ENCODE results near the gene CBX6.
"Not testable (repeated sequence)": the region's sequence is repeated elsewhere in the genome, so short reads cannot be mapped to it uniquely, and the experiment has no call there.

The CBX6 gene

DNA sequence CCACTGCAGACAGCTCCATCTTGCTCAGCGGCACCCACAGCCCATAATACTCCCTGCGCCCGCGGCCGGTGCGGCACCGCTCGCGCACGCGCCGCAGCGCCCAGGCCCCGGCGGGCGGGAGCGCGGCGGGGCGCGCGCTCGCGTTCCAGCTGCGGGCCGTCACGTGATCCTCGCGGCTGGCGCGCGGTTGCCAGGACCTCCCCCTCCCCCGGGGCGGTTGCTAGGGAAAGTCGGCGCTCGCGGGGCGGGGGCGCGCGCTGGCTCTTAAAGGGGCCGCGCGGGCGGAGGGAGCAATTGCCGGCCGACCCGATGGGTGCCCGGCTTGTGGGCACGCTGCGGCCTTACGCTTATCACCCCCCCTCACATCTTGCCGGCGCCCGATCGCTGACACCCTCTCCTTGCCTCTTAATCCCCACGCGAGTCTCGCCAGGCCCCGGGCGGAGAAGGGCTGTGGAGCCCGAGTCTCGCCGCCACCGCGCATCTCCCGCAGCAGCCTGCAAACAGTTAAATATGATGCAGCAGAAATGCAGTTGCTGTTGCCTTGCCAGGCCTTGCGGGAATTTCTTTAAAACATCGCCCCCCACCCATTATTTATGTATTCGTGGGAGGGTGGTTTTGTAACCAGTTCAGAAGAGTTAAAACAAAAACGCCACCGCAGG, at the start of gene CBX6:
CBX6 (minus strand) TSS at position 45 of the 659 bp plus-strand sequence; CDS start at position 19, 26 bp downstream.
- peak; percentile 96 for DNase-seq

DNA sequence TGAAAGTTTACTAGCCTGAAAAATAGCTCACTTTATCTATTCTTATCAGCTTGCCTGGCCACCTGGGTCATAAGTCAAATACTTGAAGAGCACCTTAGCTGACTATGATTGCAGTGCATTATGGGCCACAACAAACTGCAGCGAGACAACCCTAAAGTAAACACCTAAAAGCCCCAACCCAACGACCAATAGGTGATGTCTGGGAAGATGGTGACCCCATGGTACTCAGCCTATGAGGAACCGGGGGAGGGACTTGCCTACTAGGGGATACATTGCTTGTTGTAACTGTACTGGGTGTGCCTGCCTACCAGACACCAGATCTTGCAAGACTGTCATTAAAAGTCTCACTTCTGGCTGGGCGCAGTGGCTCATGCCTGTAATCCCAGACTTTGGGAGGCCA, 49.8 kb upstream of the CBX6 start:
- DNase-seq = peak; percentile 30

DNA sequence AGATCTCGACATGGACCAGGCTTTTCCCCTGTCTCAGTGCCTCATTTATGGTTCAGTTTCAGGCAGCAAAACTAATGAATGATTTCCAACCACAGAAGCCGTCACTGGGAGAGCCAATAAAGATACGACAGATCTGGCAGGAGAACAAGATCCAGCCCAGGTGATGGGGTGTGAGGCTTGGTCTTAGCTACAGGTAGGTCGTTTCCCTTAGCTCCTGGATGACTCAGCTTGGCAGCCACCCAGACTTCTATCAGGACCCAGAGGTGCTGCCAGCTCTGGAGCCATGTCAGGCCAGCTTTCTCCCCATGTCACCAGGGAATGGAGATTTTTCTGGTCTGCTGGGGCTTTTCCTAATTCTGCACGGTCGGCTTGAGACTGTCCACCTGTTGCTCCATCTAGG, 49.1 kb upstream of the CBX6 start:
- peak; percentile 62 for DNase-seq

DNA sequence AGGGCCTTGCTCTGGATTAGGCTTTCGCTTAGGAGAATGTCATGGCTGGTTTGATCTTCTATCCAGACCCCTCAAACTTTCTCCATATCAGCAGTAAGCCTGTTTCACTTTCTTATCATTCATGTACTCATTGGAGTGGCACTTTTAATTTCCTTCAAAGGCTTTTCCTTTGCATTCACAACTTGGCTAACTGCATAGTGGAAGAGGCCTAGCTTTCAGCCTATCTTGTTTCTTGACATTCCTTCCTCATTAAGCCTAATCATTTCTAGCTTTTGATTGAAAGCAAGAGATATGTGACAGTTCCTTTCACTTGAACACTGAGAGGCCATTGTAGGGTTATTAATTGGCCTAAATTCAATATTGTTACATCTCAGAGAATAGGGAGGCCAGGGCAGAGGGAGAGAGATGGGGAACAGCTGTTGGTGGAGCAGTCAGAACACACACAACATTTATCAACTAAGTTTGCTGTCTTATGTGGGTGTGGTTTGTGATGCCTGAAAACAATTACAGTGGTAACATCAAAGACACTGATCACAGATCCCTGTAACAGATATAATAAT, 47.7 kb upstream of the CBX6 start:
- no peak for DNase-seq

DNA sequence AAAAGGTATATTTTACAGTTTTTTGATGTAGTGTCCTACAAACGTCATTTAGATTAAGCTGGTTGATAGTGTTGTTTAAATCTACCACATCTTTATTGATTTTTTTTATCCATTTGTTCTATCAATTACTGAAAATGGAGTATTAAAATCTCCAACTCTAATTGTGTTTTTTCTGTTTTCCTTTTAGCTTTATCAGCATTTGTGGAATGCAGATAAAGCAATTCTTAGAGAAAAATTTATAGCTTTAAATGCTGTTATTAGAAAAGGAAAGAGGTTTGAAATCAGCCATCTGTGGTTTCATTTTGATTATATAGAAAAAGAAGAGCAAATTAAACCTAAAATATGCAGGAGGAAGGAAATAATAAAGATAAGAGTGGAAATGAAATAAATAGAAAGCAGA, 39.4 kb upstream of the CBX6 start:
- no peak for DNase-seq

DNA sequence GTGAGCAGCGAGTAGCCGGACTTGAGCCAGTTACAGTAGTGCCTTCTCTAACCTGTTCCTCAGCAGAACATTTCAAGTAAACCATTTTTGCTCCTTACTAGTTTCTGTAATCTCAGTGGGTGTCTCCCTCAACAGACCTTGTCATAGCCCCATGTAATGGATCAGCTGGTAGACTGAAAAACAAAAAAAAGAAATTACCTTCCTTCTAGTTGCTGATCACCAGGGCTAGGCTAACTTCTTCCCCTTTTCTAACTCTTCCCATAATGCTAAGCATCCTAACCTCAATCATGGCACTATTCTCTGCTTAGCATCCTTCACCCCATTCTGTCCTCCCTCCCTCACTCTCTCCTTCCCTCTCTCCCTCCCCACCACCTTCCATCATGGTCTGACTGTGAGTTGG, 35.8 kb upstream of the CBX6 start:
- no peak for DNase-seq

DNA sequence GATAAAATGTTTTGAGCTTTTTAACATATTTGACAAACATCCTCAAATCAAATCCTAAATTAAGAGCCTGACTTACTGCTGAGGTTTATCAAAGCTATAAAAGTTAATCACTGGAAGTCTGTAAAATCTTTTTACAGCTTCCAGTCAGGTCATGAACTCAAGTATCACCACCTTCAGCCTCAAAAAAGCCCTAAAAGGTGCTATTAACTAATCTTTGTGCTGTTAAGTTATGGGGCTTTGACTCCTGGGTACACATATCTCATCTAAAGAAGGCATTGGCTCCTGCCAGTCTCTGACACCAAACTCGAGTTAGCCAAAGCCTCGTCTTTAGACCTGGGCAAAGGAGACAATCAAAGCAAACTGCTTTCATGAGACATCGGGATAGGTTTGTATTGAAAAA, 34.0 kb upstream of the CBX6 start:
- no peak for DNase-seq

DNA sequence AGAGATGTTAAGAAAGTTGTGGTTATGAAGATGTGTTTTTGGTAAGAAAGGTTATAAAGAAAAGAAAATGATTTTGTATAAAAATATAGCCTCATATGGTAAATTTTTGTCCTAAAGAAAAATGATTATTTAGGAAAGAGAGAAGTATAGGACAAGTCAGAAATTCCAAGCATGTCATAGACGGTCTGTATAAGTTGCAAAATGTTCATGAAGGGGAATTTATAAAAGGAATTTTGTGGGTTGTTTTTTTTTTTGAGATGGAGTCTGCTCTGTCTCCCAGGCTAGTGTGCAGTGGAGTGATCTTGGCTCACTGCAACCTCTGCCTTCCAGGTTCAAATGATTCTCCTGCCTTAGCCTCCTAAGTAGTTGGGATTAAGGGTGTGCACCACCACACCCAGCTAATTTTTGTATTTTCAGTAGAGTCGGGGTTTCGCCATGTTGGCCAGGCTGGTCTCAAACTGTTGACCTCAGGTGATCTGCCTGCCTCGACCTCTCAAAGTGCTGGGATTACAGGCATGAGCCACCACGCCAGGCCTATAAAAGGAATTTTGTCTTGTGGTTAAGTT, 32.1 kb upstream of the CBX6 start:
- not testable (repeated sequence) for DNase-seq

DNA sequence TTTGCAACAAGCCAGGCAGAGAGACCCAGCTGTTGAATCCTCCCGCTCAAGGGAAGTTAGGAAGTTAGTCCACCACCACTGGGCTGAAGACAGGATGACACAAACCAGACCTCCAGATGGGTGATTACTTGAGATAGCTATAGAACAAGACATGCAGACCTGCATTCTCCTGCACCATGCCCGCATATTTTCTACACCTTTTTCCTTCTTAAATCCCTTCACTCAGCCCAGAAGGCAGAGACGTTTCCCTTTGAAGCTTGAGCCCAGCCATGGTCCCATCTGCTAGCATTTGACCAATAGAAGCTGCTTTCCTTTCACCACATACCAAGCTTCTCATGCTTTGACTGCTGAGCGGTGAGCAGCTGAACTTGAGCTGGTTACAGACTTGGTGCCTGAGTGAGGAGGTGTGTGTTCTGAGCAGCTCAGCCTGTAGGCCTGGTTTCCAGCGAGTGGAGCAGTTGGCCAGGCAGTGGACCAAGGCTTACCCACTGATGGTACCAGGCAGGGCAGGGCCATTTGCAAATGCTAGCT, 29.2 kb upstream of the CBX6 start:
- no peak for DNase-seq

DNA sequence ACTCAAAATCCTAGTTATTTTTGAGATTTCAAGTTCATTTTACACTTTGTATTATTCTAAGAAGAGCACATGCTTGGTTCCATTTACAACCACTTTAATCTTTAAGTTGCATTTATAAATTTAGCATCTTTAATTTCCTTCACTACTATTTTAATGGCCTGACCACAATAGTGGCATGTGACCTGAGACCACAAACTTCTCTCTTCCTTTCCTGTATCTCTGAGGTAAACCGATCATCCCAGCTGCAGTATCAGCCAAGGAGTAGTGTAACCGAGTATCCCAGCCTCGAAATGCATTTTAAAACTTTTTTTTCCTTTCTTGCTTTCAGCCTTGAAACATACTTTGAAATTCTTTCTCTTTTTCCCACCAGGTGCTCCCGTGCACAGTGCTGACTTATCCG, 28.7 kb upstream of the CBX6 start:
- peak; percentile 55 for DNase-seq

DNA sequence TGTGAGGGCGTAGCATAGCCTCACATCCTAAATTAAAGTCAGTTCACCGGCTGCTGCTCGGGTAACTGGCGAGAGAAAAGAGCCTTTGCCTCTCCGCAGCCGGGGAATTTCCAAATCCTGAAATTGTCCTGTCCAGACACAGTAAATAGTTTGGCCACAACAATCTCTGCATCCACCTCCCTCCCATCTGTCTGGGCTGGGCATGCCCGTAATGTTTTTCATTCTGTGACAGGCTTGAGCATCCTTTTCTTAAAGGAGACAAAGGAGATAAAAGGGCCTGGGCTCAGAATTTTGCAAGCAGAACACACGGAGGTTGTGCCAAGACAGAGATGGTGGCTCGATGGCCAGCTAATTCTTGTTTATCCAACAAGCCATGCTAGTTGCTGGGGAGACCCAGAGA, 19.2 kb upstream of the CBX6 start:
- no peak for DNase-seq

DNA sequence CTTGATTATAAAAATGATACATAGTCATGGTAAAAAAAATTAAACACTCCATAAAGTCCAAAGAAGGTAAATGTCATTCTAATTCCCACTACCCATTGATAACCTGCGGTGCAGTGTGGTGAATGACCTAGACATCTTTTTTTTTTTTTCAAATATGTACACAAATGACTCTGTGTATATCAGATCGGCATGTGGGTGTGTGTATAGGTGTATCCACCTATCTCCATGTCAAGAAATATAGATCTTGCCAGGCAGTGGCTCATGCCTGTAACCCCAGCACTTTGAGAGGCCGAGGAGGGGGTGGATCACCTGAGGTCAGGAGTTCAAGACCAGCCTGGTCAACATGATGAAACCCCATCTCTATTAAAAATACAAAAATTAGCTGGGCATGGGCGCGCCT, 18.4 kb upstream of the CBX6 start:
- DNase-seq = no peak

DNA sequence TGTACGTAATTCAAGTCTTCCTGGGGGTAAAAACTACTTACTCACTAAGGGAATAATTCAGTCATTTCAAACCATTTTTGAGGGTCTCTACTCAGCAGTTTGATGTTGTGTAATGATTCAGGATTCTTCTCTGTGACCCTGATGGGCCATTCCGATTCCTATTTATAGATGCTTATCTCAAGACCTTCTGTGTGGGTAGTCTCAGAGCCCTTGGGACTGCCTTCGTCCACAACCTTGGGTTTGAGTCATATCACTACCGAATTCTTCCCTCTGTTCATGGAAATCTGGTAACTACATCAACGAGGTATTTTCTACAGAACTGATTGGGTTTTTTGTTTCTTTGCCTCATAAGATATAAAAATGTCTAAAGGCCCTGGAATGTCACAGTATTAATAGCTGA, 14.3 kb upstream of the CBX6 start:
- no peak for DNase-seq

DNA sequence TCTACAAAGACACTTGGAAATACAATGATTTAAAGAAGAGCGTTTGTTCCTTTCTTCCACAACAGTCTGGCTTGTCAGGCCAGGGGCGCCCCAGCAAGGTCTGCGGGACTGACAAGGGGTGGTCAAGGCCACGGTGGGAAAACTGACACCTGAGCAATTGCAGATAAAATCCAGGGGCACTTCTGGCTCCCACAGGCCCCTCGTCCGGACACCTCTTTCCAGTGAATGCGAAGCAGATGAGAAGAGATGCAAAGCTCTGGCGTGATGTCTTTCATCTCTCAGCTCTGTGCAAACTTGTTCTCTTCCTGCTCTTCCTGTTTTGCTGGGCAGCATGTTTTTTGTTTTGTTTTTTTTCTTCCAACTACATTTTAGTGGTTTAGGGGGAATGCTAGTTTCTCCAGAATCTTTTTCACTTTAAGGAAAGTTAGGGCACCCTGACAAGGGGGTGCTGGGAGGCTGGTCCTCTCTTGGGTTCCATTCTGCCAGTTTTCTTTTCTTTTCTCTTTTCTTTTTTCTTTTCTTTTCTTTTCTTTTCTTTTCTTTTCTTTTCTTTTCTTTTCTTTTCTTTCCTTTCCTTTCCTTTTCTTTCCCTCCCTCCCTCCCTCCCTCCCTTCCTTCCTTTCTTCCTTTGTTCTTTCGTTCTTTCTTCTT, 11.1 kb upstream of the CBX6 start:
- no peak for DNase-seq

DNA sequence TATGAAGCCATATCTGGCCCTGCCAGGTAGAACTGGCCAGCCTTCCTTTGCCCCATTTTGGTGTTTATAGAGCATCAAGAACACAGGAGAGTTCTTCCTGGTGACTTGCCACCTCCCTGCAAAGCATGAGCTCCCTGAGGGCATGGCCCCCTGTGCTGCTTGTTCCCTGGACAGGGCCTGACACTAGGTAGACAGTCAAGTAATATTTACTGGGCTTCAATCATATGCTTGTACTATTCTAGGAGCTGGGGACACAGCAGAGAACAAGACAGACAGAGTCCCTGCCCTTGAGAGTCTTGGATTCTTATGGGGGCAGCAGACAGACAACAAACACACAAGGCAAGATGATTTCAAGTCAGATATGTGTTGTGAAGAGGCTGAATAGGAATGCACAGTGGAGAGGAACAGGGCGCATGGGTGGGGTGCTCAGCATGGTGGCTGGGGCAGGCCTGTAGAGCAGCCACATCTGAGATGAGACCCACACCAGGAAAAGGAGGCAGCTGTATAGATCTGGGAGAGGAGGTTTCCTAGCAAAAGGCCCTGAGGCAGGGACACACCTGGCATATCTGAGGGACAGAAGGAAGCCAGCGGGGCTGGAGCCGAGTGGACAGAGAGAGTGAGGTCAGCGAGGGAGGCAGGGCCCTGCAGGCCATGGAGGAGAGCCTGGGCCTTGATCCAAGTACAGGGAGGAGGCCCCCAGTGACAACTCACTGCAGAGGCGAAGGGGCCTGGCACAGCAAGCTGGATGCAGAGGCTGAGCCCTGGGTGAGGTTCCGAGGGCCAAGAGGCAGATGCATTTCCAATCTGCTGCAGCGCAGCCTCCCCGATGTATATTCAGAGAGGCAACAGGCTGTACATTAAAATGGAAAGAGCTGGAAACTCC, 10.2 kb upstream of the CBX6 start:
- DNase-seq = no peak

DNA sequence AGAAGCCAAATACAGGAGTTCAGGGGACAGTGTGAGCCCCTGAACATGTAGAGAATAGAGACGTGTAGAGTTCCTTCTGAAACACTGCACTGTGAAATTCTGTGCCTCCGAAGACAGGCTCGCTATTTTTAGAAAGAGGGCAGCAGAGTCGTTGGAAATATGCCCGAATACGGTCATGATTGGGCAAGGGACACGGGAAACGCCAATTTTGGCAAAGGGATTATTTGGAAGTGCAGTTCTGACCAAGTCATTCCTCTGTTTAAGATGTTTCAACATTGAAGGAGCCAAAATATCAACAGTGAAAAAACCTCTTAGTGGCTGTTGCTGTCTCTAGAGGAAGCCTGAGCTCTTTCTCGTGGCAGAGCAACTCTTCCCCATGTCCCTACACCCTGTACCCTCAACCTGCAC, 9.5 kb upstream of the CBX6 start:
- DNase-seq = no peak

DNA sequence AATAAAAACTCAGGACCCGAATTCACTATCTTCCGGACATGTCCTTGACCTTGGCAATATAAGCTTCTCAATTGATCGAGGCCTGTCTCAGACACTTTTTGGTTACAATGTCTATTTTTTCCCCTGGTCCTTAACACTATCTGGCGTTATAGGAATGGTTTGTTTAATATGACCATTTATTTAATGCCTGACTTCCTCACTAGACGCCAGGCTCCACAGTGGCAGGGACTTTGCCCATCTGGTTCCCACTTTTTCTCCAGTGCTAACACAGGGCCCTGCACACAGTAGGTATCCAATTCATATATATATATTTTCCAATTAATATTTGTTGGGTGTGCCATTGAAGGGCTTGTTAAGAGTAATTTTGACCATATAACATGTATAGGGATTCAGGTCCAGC, 7.9 kb upstream of the CBX6 start:
- no peak for DNase-seq

DNA sequence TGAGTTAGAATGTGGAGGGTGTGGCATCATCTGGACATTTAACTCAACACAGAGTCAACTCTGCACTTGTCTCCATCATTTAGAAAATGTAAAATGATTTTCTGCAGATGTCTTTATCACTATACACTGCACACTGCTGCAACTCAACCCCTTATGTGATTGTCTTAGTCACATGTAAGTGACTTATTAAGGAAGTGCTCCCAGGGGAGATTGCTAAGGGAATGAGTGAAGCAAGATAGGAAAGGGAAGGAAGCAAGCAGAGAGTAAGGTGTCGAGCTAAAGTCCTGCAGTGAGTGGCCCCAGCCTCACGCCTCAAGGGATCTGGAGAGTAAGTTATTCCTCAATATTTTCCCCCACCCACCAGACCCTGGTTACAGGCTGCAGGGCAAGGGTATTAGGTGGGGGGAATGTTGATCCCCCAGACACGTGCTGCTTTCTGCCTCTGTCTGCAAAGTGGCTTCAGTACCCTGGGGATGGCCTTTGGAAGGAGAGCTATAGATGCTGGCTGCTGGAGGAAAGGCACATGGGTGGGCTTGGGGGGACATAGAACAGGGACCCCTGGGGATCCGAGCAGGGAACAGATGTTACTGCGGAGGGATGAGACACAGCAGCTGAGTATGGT, 7.2 kb upstream of the CBX6 start:
- no peak for DNase-seq

DNA sequence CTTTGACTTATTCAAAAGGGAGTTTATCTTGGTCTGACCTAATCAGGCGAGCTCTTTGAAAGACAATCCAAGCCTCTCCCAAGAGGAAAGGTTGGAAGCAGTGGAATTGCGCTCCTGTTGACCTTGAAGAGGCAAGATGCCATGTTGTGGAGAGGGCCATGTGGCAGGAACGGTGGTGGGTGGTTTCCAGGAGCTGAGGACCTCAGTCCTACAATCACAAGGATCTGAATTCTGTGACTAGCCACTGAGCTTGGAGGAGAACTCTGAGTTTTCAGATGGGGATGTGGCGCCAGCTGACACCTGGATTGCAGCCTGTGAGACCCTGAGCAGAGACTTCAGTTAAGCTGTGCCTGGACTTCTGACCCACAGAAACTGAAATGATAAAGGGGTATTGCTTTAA, 6.0 kb upstream of the CBX6 start:
- DNase-seq = no peak

DNA sequence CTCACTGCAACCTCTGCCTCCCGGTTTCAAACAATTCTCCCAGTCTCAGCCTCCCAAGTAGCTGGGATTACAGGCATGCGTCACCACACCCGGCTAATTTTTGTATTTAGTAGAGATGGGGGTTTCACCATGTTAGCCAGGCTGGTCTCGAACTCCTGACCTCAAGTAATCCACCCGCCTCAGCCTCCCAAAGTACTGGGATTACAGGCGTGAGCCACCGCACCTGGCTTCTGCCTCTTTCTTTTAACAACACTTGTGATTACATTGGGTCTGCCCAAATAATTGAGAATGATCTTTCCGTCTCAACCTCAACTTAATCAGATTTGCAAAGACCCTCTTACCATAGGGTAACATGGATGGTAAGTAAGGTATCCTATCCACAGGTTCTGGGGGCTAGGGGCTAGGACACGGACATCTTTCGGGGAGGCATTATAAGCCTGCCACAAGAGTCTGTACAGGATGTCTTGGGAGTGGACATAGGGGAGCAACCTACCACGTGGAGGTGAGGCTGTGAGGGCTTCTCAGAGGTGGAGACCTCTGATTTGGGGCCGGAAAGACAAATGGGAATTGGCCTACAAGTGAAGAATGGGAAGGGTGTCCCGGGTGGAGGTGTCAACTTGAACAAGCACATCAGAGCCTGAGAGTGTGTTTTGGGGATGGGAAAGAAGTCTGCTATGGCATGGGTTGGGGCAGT, 2.7 kb upstream of the CBX6 start:
- no peak for DNase-seq

DNA sequence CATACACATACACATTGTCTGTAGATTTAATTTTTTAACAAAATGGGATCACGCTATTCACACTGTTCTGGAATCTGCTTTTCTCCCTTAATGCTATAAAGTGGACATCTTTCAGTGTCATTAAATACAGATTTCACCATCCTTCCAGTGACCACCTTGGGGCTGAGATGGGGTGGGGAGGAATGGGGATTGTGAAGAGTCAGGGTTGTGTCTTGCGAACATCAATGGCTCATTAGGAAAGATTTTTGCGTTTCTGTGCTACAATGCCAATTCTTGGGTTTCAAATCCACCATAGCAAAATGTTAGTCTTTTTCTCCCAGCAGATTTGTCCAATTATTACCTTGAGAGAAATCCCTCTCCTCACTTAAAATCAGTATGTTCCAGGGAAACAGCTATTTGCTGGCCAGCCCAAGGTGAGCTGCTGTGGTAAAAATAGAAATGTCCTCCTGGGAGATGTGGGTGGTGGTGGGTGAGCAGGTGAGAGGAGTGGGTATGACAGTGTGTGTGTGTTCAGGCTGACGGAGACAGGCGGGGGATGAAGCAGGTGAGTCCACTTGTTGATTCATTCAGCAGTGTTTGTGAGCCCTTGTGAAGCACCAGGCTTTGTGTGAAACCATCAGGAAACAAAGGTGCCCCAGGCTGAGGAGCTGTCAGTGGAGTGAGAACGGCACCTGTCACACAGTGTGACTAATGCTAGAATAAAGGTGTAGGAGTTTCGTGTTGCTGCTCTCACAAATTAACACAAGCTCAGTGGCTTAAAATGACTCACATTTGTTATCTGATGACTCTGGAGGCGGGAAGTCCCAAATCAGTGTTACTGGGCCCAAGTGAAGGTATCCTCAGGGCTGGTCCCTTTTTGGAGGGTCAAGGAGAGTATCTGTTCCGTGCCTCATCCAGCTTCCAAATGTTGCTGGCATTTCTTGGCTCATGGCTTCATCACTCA, 1.7 kb upstream of the CBX6 start:
- DNase-seq = peak; percentile 35

All from RPMI8226 (cell line).